Stimulated activated CD4-positive, alpha-beta T cell treated with anti-CD3 and anti-CD28 coated beads, Interleukin-12 subunit alpha, Interleukin-12 subunit beta, amount 100 ng/mL, for 4 hours (primary cell): ENCODE results near the gene MCRIP1.

Source experiments
- DNase-seq: peaks from one replicate; pipeline ENCODE4 v3.0.0-alpha.2; 2020

MCRIP1 gene

GRCh38 chr17:81833160-81833920 is at the start of gene MCRIP1:
TSS of gene MCRIP1 (minus strand) at chr17:81833291. CDS start at chr17:81824506, 8,785 bp downstream.
- peak; percentile 95 for DNase-seq

- DNase-seq, result no peak
These were observed 46.0 kb upstream of the MCRIP1 start for GRCh38 chr17:81879121-81879520.

GRCh38 chr17:81878294-81878693 is 45.2 kb upstream of the MCRIP1 start:
- DNase-seq, result no peak

- no peak for DNase-seq
These were observed 44.5 kb upstream of the MCRIP1 start for GRCh38 chr17:81877569-81877968.

- peak; percentile 97 for DNase-seq
These were observed 38.5 kb upstream of the MCRIP1 start for GRCh38 chr17:81871387-81872230.

GRCh38 chr17:81870981-81871386 is 37.9 kb upstream of the MCRIP1 start, which contains the start of gene ARHGDIA:
TSS of gene ARHGDIA (minus strand) at chr17:81871337. CDS start at chr17:81869930, 1,407 bp downstream.
- no peak for DNase-seq

GRCh38 chr17:81870131-81870980 is 37.3 kb upstream of the MCRIP1 start:
- DNase-seq, result peak; percentile 43

GRCh38 chr17:81869221-81870130 is 36.4 kb upstream of the MCRIP1 start:
- DNase-seq, result peak; percentile 46

- DNase-seq, result peak; percentile 25
These were observed 35.7 kb upstream of the MCRIP1 start for GRCh38 chr17:81868674-81869220.

- peak; percentile 23 for DNase-seq
These were observed 35.0 kb upstream of the MCRIP1 start for GRCh38 chr17:81867991-81868673.

GRCh38 chr17:81867170-81867990 is 34.3 kb upstream of the MCRIP1 start:
- DNase-seq, result peak; percentile 40

GRCh38 chr17:81866440-81867169 is 33.5 kb upstream of the MCRIP1 start:
- DNase-seq, result peak; percentile 19

- no peak for DNase-seq
These were observed 32.8 kb upstream of the MCRIP1 start for GRCh38 chr17:81865733-81866439.

GRCh38 chr17:81865358-81865732 is 32.3 kb upstream of the MCRIP1 start:
- no peak for DNase-seq

GRCh38 chr17:81863833-81864768 is 31.0 kb upstream of the MCRIP1 start:
- no peak for DNase-seq

GRCh38 chr17:81863123-81863675 is 30.1 kb upstream of the MCRIP1 start:
- no peak for DNase-seq
